Measurements from ENCODE around the gene NANP.
"Not testable (repeated sequence)": the region's sequence is repeated elsewhere in the genome, so short reads cannot be mapped to it uniquely, and the experiment has no call there.

The NANP gene

GRCh38 chr20:25623736-25624499, at the start of gene NANP:
Gene NANP, minus strand, starts transcription at chr20:25624014. Its CDS starts 66 bp downstream, at chr20:25623948.
- peak; percentile 95 for DNase-seq (ENCODE audit: low spot score)
- FAIRE-seq = peak; percentile 33

- DNase-seq (ENCODE audit: low spot score) (no peak), FAIRE-seq (no peak)
These were observed 48.9 kb upstream of the NANP start for GRCh38 chr20:25672659-25673235.

GRCh38 chr20:25669826-25670422, 46.1 kb upstream of the NANP start:
- no peak for DNase-seq (ENCODE audit: low spot score)
- no peak for FAIRE-seq

- no peak for DNase-seq (ENCODE audit: low spot score)
- no peak for FAIRE-seq
These were observed 44.6 kb upstream of the NANP start for GRCh38 chr20:25668446-25668845.

- FAIRE-seq = no peak
- no peak for DNase-seq (ENCODE audit: low spot score)
These were observed 36.2 kb upstream of the NANP start for GRCh38 chr20:25659999-25660398.

- DNase-seq (ENCODE audit: low spot score) (no peak), FAIRE-seq (no peak)
These were observed 30.7 kb upstream of the NANP start for GRCh38 chr20:25654487-25654886.

GRCh38 chr20:25652866-25653265, 29.1 kb upstream of the NANP start:
- FAIRE-seq; DNase-seq (ENCODE audit: low spot score): not testable (repeated sequence)

GRCh38 chr20:25644814-25645213, 21.0 kb upstream of the NANP start:
- DNase-seq (ENCODE audit: low spot score) (no peak), FAIRE-seq (no peak)

- no peak for FAIRE-seq
- DNase-seq (ENCODE audit: low spot score) = no peak
These were observed 19.9 kb upstream of the NANP start for GRCh38 chr20:25643716-25644115.

GRCh38 chr20:25637247-25637646, 13.4 kb upstream of the NANP start:
- no peak for DNase-seq (ENCODE audit: low spot score)
- no peak for FAIRE-seq

- DNase-seq (ENCODE audit: low spot score) = no peak
- FAIRE-seq = no peak
These were observed 9.4 kb upstream of the NANP start for GRCh38 chr20:25632940-25633790.

GRCh38 chr20:25630615-25631014, 6.8 kb upstream of the NANP start:
- DNase-seq (ENCODE audit: low spot score) = not testable (repeated sequence)

GRCh38 chr20:25629816-25630499, 6.1 kb upstream of the NANP start:
- FAIRE-seq = no peak
- no peak for DNase-seq (ENCODE audit: low spot score)

More at GRCh38 chr20:25630615-25631014, 6.8 kb upstream of the NANP start:
- not testable (repeated sequence) for FAIRE-seq

GRCh38 chr20:25626779-25627178, 3.0 kb upstream of the NANP start:
- FAIRE-seq (no peak), DNase-seq (ENCODE audit: low spot score) (no peak)

- FAIRE-seq = no peak
- DNase-seq (ENCODE audit: low spot score) = no peak
These were observed 706 bp upstream of the NANP start for GRCh38 chr20:25624500-25624939.

- FAIRE-seq (no peak), DNase-seq (ENCODE audit: low spot score) (peak; percentile 5)
These were observed 534 bp downstream of the NANP start for GRCh38 chr20:25623225-25623735.

- DNase-seq (ENCODE audit: low spot score) (no peak), FAIRE-seq (no peak)
These were observed 1.2 kb downstream of the NANP start for GRCh38 chr20:25622450-25623224.

GRCh38 chr20:25622049-25622448, 1.8 kb downstream of the NANP start:
- DNase-seq (ENCODE audit: low spot score) (no peak), FAIRE-seq (no peak)

GRCh38 chr20:25619514-25619913, 4.3 kb downstream of the NANP start:
- FAIRE-seq (no peak), DNase-seq (ENCODE audit: low spot score) (no peak)

- DNase-seq (ENCODE audit: low spot score) (no peak), FAIRE-seq (no peak)
These were observed 15.0 kb downstream of the NANP start for GRCh38 chr20:25608774-25609173.

All from RCC 7860 (cell line).